ENCODE data around the gene TMLHE.
"Not testable (repeated sequence)": the region's sequence is repeated elsewhere in the genome, so short reads cannot be mapped to it uniquely, and the experiment has no call there.

The TMLHE gene

GRCh38 chrX:155491421-155491820 lies 121.3 kb downstream of the TMLHE start:
- not testable (repeated sequence) for DNase-seq

GRCh38 chrX:155477136-155477535 lies 135.6 kb downstream of the TMLHE start:
- DNase-seq, result not testable (repeated sequence)

- DNase-seq, result not testable (repeated sequence)
These were observed 146.3 kb downstream of the TMLHE start for GRCh38 chrX:155466269-155466938.

GRCh38 chrX:155460501-155460900 lies 152.3 kb downstream of the TMLHE start:
- DNase-seq, result not testable (repeated sequence)

- DNase-seq, result not testable (repeated sequence)
These were observed 154.3 kb downstream of the TMLHE start, which contains the start of gene F8A3 for GRCh38 chrX:155458471-155458870. TSS of gene F8A3 (minus strand) at chrX:155458620. CDS start at chrX:155458600, 20 bp downstream.

GRCh38 chrX:155457761-155458447 lies 154.8 kb downstream of the TMLHE start:
- DNase-seq, result not testable (repeated sequence)

GRCh38 chrX:155441097-155441496 lies 171.7 kb downstream of the TMLHE start:
- no peak for DNase-seq
